HEK293 (cell line): ENCODE measurements around the gene ATP6V0A1.

Experiments used
- SP2 ChIP-seq: fragments of 450-650 bp; formaldehyde crosslinking; IDR thresholded peaks from 2 replicates; pipeline ENCODE4 v1.5.1; 2016; ENCODE audit warnings: missing biosample characterization, missing genetic modification characterization
- TRIM28 ChIP-seq: IDR thresholded peaks from 2 replicates; pipeline ENCODE4 v1.6.1; 2011; ENCODE audit warnings: low read length, control low read depth, borderline replicate concordance
- ZFP3 ChIP-seq: fragments of 450-650 bp; formaldehyde crosslinking; IDR thresholded peaks from 2 replicates; pipeline ENCODE4 v1.5.1; 2016; ENCODE audit warnings: low read depth, missing biosample characterization, missing genetic modification characterization
- ZNF121 ChIP-seq: fragments of 450-650 bp; formaldehyde crosslinking; IDR thresholded peaks from 2 replicates; pipeline ENCODE4 v1.5.1; 2016; ENCODE audit warnings: missing biosample characterization, missing genetic modification characterization
- ZNF24 ChIP-seq: fragments of 450-650 bp; formaldehyde crosslinking; IDR thresholded peaks from 2 replicates; pipeline ENCODE4 v1.5.1; 2016; ENCODE audit warnings: missing biosample characterization, missing genetic modification characterization
- ZNF274 ChIP-seq, 2 experiments: fragments of 200-500 bp in 1 of 2; fragments of 450-650 bp in 1 of 2; sonication (Bioruptor generic) in 1 of 2; formaldehyde crosslinking in 1 of 2; IDR thresholded peaks; 2 replicates each; pipeline versions ENCODE4 v1.5.1 to v1.6.1; 2014 to 2016; ENCODE audit warnings: borderline replicate concordance in 1 of 2, inconsistent platforms in 1 of 2, low read length in 1 of 2, missing biosample characterization in 1 of 2, missing genetic modification characterization in 1 of 2
- ZNF416 ChIP-seq: fragments of 450-650 bp; formaldehyde crosslinking; IDR thresholded peaks from 2 replicates; pipeline ENCODE4 v1.5.1; 2016; ENCODE audit warnings: missing biosample characterization, missing genetic modification characterization
- ZNF548 ChIP-seq: fragments of 450-650 bp; formaldehyde crosslinking; IDR thresholded peaks from 2 replicates; pipeline ENCODE4 v1.5.1; 2016; ENCODE audit warnings: missing biosample characterization, missing genetic modification characterization
- ZNF585B ChIP-seq: fragments of 450-650 bp; formaldehyde crosslinking; IDR thresholded peaks from 2 replicates; pipeline ENCODE4 v1.5.1; 2016; ENCODE audit warnings: missing biosample characterization, missing genetic modification characterization
- ZNF830 ChIP-seq: fragments of 450-650 bp; IDR thresholded peaks from 2 replicates; pipeline ENCODE4 v1.5.0; 2018; ENCODE audit warnings: missing biosample characterization, missing genetic modification characterization, low read depth, mild to moderate bottlenecking, moderate library complexity
- TF ChIP-seq, protein P1 (sequence below): fragments of 450-650 bp; IDR thresholded peaks from 2 replicates; pipeline ENCODE4 v1.5.1; 2018; ENCODE audit warnings: missing biosample characterization, missing genetic modification characterization
- TF ChIP-seq, protein P2 (sequence below): fragments of 450-650 bp; formaldehyde crosslinking; IDR thresholded peaks from 2 replicates; pipeline ENCODE4 v1.5.1; 2017; ENCODE audit warnings: missing biosample characterization, missing genetic modification characterization
- TF ChIP-seq, protein P3 (sequence below): fragments of 450-650 bp; formaldehyde crosslinking; IDR thresholded peaks from 2 replicates; pipeline ENCODE4 v1.5.1; 2016; ENCODE audit warnings: missing biosample characterization, missing genetic modification characterization

DNA sequence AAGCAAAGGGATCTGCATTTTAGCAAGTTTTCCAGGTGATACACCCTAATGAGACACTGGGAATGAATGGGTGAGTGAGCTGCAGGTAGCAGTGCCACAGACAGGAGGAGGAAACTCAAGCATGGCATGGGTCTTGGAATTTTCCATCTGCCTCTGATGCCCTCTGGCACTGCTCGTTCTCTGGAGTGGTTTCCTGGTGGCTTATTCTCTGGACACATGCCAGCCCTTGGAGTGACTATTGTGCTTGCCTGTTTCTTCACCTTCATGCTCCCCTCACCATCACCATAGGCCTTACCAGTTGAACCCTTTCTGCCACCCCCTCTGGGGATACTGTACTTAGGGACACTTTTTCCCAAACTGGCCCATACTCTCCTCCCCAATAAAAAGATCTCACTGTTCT is 104.9 kb downstream of the ATP6V0A1 start:
- no peak for TF ChIP-seq ZFP3 (tag by site-specific recombination)
- TF ChIP-seq ZNF24 (tag by site-specific recombination), result no peak
- TF ChIP-seq ZNF274 (IDR thresholded peaks at IDR 0.05; ENCODE audit: low read length), result no peak
- no peak for TF ChIP-seq ZNF274 (tag by site-specific recombination; IDR thresholded peaks at IDR 0.05; ENCODE audit: borderline replicate concordance)
- TF ChIP-seq ZNF121 (tag by site-specific recombination), result no peak
- TF ChIP-seq ZNF416 (tag by site-specific recombination), result no peak
- no peak for TF ChIP-seq TRIM28
- TF ChIP-seq, protein P1, sequence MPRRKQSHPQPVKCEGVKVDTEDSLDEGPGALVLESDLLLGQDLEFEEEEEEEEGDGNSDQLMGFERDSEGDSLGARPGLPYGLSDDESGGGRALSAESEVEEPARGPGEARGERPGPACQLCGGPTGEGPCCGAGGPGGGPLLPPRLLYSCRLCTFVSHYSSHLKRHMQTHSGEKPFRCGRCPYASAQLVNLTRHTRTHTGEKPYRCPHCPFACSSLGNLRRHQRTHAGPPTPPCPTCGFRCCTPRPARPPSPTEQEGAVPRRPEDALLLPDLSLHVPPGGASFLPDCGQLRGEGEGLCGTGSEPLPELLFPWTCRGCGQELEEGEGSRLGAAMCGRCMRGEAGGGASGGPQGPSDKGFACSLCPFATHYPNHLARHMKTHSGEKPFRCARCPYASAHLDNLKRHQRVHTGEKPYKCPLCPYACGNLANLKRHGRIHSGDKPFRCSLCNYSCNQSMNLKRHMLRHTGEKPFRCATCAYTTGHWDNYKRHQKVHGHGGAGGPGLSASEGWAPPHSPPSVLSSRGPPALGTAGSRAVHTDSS (tag by site-specific recombination), result no peak
- TF ChIP-seq ZNF830 (tag by site-specific recombination), result no peak
- TF ChIP-seq, protein P2, sequence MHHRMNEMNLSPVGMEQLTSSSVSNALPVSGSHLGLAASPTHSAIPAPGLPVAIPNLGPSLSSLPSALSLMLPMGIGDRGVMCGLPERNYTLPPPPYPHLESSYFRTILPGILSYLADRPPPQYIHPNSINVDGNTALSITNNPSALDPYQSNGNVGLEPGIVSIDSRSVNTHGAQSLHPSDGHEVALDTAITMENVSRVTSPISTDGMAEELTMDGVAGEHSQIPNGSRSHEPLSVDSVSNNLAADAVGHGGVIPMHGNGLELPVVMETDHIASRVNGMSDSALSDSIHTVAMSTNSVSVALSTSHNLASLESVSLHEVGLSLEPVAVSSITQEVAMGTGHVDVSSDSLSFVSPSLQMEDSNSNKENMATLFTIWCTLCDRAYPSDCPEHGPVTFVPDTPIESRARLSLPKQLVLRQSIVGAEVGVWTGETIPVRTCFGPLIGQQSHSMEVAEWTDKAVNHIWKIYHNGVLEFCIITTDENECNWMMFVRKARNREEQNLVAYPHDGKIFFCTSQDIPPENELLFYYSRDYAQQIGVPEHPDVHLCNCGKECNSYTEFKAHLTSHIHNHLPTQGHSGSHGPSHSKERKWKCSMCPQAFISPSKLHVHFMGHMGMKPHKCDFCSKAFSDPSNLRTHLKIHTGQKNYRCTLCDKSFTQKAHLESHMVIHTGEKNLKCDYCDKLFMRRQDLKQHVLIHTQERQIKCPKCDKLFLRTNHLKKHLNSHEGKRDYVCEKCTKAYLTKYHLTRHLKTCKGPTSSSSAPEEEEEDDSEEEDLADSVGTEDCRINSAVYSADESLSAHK (tag by site-specific recombination), result no peak
- TF ChIP-seq, protein P3, sequence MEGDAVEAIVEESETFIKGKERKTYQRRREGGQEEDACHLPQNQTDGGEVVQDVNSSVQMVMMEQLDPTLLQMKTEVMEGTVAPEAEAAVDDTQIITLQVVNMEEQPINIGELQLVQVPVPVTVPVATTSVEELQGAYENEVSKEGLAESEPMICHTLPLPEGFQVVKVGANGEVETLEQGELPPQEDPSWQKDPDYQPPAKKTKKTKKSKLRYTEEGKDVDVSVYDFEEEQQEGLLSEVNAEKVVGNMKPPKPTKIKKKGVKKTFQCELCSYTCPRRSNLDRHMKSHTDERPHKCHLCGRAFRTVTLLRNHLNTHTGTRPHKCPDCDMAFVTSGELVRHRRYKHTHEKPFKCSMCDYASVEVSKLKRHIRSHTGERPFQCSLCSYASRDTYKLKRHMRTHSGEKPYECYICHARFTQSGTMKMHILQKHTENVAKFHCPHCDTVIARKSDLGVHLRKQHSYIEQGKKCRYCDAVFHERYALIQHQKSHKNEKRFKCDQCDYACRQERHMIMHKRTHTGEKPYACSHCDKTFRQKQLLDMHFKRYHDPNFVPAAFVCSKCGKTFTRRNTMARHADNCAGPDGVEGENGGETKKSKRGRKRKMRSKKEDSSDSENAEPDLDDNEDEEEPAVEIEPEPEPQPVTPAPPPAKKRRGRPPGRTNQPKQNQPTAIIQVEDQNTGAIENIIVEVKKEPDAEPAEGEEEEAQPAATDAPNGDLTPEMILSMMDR (tag by site-specific recombination), result no peak
- TF ChIP-seq ZNF585B (tag by site-specific recombination), result no peak
- TF ChIP-seq ZNF548 (tag by site-specific recombination), result no peak
- no peak for TF ChIP-seq SP2 (tag by site-specific recombination)
